ENCODE data around the gene PODXL2.

The PODXL2 gene

GRCh38 chr3:127593178-127593577 lies 35.8 kb upstream of the PODXL2 start:
- no peak for DNase-seq (ENCODE audit: low read depth)
- TF ChIP-seq MYC (IDR thresholded peaks at IDR 0.05; ENCODE audit: low read depth, low read length): no peak
- TF ChIP-seq CTCF (IDR thresholded peaks at IDR 0.05; ENCODE audit: low read depth, low read length): no peak
- no peak for TF ChIP-seq POLR2A (IDR thresholded peaks at IDR 0.05; ENCODE audit: extremely low read depth, insufficient read length)
- TF ChIP-seq MAX (IDR thresholded peaks at IDR 0.05; ENCODE audit: low read depth, low read length): no peak
- peak overlapping the region; percentile 0 for H3K4me3 ChIP-seq (ENCODE audit: low read depth, low read length)

DNA sequence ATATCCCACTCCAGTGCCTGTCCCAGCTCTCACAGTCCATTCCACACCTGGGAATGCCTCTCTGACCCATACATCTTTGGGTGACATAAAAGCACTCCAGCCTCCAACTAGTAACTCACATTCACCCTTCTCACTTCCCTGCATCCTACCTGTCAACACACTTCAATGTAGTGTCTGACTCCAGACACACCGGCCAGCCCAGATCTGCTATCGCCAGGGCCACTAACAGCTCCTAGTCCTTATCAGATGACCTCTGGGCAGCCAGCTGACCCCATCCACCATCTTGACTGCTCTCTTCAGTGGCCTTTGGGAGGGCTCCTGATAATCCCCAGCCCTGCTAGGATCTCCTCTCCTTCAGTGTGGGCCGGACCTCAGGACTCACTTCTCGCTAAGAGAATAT lies 33.7 kb upstream of the PODXL2 start:
- no peak for DNase-seq (ENCODE audit: low read depth)
- H3K4me3 ChIP-seq (ENCODE audit: low read depth, low read length): no peak overlapping the region
- TF ChIP-seq MYC (IDR thresholded peaks at IDR 0.05; ENCODE audit: low read depth, low read length) (no peak), MAX (IDR thresholded peaks at IDR 0.05; ENCODE audit: low read depth, low read length) (no peak), CTCF (IDR thresholded peaks at IDR 0.05; ENCODE audit: low read depth, low read length) (no peak), POLR2A (IDR thresholded peaks at IDR 0.05; ENCODE audit: extremely low read depth, insufficient read length) (no peak)

DNA sequence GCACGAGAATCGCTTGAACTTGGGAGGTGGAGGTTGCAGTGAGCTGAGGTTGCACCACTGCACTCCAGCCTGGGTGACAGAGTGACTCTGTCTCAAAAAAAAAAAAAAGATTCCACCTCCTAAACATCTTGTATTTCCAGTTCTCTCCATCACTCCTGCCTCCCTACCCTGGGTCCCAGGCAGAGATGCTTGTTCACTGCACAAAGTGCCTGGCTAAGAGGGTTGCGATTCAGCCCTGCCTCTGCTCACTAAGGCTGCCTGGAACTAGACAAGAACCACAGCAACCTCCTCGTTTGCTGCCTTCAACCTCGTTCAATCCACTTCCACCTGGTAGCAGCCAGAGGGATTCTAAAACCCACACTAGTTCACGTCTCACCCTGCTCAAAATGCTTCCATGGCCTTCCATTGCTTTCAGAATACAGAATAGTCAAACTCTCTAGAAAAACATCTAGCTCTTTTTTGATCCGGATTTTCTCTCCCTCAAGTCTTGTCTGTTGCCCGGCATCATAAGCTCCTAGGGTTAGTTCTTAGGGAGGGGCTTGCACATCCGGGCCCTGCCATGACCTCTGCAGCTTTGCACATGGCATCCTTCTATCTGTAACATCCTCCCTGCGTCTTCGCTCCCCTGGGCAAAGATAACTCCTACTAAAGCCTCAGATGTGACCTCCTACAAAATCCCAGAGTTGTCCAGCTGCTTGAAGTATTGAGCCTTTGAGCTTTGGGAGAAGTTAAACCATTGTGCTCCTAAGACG lies 31.8 kb upstream of the PODXL2 start:
- peak; percentile 78 for DNase-seq (ENCODE audit: low read depth)
- H3K4me3 ChIP-seq (ENCODE audit: low read depth, low read length): peak overlapping the region; percentile 84

GRCh38 chr3:127598841-127599570 lies 30.0 kb upstream of the PODXL2 start:
- DNase-seq (ENCODE audit: low read depth): no peak
- no peak for TF ChIP-seq POLR2A (IDR thresholded peaks at IDR 0.05; ENCODE audit: extremely low read depth, insufficient read length)
- 0 out of 2 replicates have a peak, but pooled peaks have one; percentile 0 for TF ChIP-seq MYC (IDR thresholded peaks at IDR 0.05; ENCODE audit: low read depth, low read length)
- peak overlapping the region; percentile 84 for H3K4me3 ChIP-seq (ENCODE audit: low read depth, low read length)

More for the DNA sequence above, 31.8 kb upstream of the PODXL2 start:
- TF ChIP-seq MAX (IDR thresholded peaks at IDR 0.05; ENCODE audit: low read depth, low read length) (peak; percentile 80; the same call in 1 of the 2 replicates), CTCF (IDR thresholded peaks at IDR 0.05; ENCODE audit: low read depth, low read length) (no peak), MYC (IDR thresholded peaks at IDR 0.05; ENCODE audit: low read depth, low read length) (peak; percentile 77; the same call in 1 of the 2 replicates), POLR2A (IDR thresholded peaks at IDR 0.05; ENCODE audit: extremely low read depth, insufficient read length) (peak; percentile 18)

DNA sequence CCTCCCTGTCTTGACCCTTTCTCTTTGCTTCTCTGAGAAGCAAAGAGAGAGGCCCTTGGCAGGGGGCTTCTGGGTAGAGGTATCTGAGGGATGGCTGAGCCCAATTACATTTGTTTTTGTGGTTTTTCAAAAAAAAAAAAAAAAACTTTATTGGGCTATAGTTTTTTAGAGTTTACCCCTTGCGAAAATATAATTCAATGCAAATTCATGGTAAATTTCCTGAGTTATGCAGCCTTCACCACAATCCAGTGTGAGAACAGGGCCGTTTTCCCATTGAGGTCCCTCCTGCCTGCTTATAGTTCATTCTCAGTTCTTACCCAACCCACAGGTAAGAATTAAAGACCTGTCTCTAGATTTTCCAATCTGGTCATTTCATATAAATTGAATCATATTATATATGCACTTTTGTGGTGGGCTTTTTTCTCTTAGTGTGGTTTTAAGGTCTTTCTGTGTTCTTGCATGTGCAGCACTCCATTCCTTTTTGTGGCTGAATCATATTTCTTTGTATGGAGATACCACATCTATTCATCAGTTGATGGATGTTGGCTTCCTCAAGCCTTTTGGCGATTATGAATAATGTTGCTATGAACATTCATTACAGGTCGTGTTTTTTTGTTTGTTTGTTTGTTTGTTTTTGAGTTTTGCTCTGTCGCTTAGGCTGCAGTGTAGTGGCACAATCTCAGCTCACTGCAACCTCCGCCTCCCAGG lies 28.1 kb upstream of the PODXL2 start:
- no peak for TF ChIP-seq POLR2A (IDR thresholded peaks at IDR 0.05; ENCODE audit: extremely low read depth, insufficient read length)
- TF ChIP-seq MAX (IDR thresholded peaks at IDR 0.05; ENCODE audit: low read depth, low read length): no peak
- no peak for TF ChIP-seq CTCF (IDR thresholded peaks at IDR 0.05; ENCODE audit: low read depth, low read length)
- TF ChIP-seq MYC (IDR thresholded peaks at IDR 0.05; ENCODE audit: low read depth, low read length): no peak
- peak overlapping the region; percentile 84 for H3K4me3 ChIP-seq (ENCODE audit: low read depth, low read length)
- no peak for DNase-seq (ENCODE audit: low read depth)
